Measurements from ENCODE around the gene GPATCH2.
"Not testable (repeated sequence)": the region's sequence is repeated elsewhere in the genome, so short reads cannot be mapped to it uniquely, and the experiment has no call there.

The GPATCH2 gene

GRCh38 chr1:217524787-217525520, 105.9 kb downstream of the GPATCH2 start:
- no peak for DNase-seq

- DNase-seq: not testable (repeated sequence)
These were observed 107.0 kb downstream of the GPATCH2 start for GRCh38 chr1:217523921-217524320.

- no peak for DNase-seq
These were observed 108.6 kb downstream of the GPATCH2 start for GRCh38 chr1:217522277-217522676.

- no peak for DNase-seq
These were observed 109.6 kb downstream of the GPATCH2 start for GRCh38 chr1:217521317-217521716.

- DNase-seq: no peak
These were observed 124.0 kb downstream of the GPATCH2 start for GRCh38 chr1:217506878-217507277.

GRCh38 chr1:217498209-217498608, 132.7 kb downstream of the GPATCH2 start:
- DNase-seq: no peak

- DNase-seq: no peak
These were observed 135.6 kb downstream of the GPATCH2 start for GRCh38 chr1:217495249-217495648.

GRCh38 chr1:217494767-217495166, 136.1 kb downstream of the GPATCH2 start:
- DNase-seq: no peak

- no peak for DNase-seq
These were observed 137.6 kb downstream of the GPATCH2 start for GRCh38 chr1:217493290-217493689.

- DNase-seq: no peak
These were observed 146.0 kb downstream of the GPATCH2 start for GRCh38 chr1:217484871-217485270.

GRCh38 chr1:217482356-217483102, 148.4 kb downstream of the GPATCH2 start:
- no peak for DNase-seq

GRCh38 chr1:217478450-217478849, 152.4 kb downstream of the GPATCH2 start:
- DNase-seq: no peak

- no peak for DNase-seq
These were observed 158.0 kb downstream of the GPATCH2 start for GRCh38 chr1:217472915-217473314.

GRCh38 chr1:217471403-217471802, 159.5 kb downstream of the GPATCH2 start:
- no peak for DNase-seq

- no peak for DNase-seq
These were observed 160.9 kb downstream of the GPATCH2 start for GRCh38 chr1:217469983-217470382.

- DNase-seq: no peak
These were observed 165.8 kb downstream of the GPATCH2 start for GRCh38 chr1:217465102-217465501.

GRCh38 chr1:217462666-217463065, 168.2 kb downstream of the GPATCH2 start:
- no peak for DNase-seq

GRCh38 chr1:217462159-217462558, 168.7 kb downstream of the GPATCH2 start:
- no peak for DNase-seq

GRCh38 chr1:217457016-217457415, 173.9 kb downstream of the GPATCH2 start:
- no peak for DNase-seq

- no peak for DNase-seq
These were observed 174.6 kb downstream of the GPATCH2 start for GRCh38 chr1:217456261-217456660.

GRCh38 chr1:217453816-217454215, 177.1 kb downstream of the GPATCH2 start:
- no peak for DNase-seq

- DNase-seq: no peak
These were observed 181.5 kb downstream of the GPATCH2 start for GRCh38 chr1:217449370-217449769.

GRCh38 chr1:217443845-217444244, 187.0 kb downstream of the GPATCH2 start:
- no peak for DNase-seq

- no peak for DNase-seq
These were observed 193.5 kb downstream of the GPATCH2 start for GRCh38 chr1:217437376-217437775.
